ENCODE measurements around the gene FOXO6.

The FOXO6 gene

DNA sequence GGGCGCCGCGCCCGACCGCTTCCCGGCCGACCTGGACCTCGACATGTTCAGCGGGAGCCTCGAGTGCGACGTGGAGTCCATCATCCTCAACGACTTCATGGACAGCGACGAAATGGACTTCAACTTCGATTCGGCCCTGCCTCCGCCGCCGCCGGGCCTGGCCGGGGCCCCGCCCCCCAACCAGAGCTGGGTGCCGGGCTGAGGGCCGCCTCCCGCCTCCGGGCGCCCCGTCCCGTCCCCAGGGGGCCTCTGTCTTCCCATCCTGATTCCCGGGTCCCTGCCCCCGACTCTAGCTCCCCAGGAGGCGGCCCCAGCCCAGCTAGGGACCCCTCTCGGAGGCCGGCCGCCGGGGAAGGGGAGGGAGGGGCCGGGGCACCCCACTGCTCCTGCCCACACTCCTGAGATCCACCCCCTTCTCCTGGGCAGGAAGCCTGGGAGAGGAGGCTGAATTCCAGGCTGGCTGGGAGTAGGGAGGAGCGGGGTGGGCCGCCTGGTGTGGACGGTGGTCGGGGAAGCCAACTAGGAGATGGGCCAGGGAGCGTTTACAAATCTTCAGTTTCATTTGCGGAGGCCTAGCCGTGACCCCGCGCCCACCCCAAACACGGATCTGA lies 21.4 kb downstream of the FOXO6 start:
- no peak for DNase-seq (ENCODE audit: low read depth in 2 of 2)

DNA sequence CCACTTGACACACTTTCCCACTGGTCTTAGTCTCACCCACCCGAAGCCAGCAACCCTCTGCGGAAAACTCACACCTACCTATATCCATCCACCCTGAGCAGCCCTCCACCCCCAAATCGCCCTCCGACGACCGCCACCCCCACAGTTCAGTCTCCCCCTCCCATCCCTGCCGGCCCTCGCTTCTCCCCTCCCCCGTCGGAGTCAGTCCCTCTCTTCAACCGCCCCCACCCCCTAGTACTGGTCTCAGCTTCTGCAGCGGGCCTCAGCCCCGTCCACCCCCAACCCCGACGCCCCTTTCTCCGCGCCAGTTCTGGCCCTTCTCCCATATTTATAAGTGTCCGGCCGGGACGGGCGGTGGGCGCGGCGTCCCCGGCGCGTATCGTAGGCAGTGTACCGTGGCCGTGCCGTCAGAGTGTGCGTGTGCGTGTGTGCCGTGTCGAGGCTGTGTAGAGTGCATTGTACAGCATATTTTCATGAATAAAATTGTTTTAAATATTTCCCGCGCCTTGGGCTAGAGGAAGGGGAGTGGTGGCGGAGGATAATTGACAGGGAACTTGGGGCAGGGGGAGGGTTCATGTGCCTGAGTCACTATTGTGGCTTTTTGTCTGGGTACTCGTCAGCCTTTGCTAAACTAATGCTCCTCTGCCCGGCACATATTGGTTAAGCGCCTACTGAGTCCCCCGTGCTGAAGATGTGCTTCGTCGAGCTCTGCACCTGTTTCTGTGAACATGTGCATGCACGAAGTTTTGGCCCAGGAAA lies 22.0 kb downstream of the FOXO6 start:
- DNase-seq (ENCODE audit: low read depth in 2 of 2), result no peak

DNA sequence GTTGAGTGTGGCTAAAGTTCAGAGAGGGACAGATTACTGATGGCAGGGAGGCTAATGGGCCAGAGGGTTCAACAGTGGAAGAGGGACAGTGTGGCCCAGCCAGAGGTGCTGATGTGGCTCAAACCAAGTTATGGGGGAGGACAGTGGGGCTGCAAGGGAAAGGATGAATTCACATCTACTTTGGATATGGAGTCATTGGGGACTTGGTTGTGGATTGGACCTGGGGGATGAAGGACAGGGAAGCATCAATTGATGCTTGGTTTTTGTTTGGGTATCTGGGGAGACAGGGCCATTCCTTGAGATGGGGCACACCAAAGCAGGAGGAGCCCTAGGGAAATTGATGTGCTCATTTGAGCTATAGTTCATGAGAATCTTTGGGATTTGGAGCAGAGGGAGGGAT lies 23.3 kb downstream of the FOXO6 start:
- DNase-seq (ENCODE audit: low read depth in 2 of 2), result no peak

DNA sequence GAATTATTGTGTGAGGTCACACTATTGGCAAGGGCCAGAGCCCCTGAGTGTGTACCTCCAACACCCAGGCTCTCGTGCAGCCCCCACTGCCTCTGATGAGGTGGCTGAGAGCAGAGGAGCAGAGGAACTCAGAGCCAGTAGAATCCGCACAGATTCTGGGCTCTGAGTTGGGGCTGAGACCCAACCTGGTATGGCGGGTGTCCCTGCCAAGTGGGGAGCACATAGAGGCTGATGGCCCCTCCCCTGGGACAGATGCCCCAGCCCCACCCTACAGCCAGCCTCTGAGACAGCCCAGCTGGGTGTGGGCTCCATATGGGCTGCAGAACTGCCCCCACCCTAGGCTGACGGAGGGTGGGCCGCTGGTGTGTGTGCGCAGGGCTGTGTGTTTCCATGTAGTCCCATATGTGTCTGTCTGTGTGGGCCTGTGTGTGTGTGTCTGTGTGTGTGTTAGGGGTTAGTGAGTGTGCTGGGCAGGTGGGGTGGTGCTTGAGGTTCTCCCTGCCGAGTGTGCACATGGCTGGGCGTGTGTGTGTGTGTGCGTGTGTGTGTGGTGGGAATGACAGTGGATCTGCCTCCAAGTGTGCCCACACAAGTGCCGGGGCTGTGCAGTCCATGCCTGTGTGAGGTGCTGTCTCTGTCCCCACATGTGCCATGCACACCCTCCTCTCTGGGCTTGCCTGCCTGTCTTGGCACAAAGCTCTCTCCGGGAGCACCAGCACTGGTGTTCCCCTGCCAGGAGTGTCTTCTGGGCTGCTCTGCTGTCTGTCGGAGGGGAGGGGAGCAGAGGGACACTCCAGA lies 24.4 kb downstream of the FOXO6 start:
- DNase-seq (ENCODE audit: low read depth in 2 of 2), result no peak

DNA sequence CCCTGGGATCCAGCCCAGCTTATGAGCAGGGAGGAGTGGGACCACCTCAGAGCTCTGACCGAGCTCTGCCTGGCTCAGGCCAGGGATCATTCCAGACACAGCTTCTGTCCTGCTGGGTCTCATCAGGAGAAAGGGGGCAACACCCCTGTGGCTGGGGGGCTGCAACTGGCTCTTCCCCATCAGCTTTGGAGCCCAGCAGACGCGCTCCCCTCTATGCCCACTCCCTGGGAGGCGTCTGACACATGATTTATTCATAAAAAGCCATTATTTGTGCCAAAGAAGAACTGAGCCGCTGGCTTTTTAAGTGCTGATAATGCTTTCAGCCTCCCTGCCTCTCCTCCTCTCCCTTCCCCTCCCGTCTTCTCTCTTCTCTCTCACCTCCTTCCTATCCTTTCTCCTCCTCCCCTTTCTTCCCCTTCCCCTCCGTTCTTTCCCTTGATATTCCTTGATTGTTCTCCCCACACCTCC lies 25.0 kb downstream of the FOXO6 start:
- DNase-seq (ENCODE audit: low read depth in 2 of 2), result no peak

DNA sequence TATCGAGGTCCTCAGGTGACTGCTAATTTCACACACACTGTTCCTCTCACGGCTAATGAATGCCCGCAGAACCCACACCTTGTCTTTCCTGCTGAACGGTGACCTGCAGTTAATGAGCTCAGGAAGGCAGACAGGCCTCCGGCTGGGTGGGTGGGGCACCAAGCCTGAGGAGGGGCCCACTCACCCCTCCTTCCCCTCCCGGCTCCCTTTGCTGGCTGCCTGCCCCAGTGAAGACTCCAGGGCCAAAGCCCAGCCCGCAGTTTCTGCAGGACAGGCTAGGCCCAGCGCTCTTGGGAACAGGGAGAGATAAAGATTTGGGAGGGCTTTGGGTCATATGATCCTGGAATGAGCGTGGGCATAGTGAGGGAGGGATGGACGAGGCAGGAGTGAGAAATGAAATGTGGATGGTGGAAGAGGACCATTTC lies 26.4 kb downstream of the FOXO6 start:
- DNase-seq (ENCODE audit: low read depth in 2 of 2), result peak; percentile 21 to 22

DNA sequence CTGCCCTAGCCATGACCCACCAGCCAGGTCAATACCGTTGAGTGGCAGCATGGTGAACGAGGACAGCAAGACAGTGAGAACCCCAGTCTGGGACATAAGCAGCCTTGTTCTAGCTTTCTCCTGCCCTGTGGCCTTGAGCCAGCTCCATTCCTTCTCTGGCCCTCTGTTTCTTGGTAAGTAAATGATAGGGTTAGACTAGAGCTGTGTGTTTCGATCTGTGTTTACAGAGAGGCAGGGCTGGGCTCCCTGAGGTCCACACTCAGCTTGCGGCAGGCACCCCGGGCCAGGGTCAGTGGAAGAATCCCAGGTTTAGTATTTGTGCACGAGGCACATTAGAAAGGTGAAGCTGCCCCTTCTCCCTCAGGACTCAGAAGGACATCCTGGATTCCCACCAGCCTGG lies 27.3 kb downstream of the FOXO6 start:
- no peak for DNase-seq (ENCODE audit: low read depth in 2 of 2)

DNA sequence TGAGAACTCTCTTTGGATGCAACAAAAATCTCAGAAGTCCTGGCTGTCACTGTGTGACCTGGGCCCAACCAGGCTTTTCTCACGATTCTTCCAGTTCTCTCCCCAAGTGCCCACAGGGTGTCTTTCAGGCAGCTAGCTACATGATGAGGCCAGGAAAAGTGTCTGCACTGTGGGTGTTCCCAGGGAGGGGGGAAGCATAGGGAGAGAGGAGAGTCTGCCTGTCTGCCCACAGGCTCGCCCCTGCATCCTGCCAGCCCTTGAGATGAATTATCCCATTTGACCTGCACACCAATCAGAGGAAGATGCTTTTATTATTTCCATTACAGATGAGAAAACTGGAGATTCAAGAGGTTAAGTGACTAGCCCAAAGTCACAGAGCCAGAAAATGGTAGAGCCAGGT lies 27.8 kb downstream of the FOXO6 start:
- no peak for DNase-seq (ENCODE audit: low read depth in 2 of 2)

DNA sequence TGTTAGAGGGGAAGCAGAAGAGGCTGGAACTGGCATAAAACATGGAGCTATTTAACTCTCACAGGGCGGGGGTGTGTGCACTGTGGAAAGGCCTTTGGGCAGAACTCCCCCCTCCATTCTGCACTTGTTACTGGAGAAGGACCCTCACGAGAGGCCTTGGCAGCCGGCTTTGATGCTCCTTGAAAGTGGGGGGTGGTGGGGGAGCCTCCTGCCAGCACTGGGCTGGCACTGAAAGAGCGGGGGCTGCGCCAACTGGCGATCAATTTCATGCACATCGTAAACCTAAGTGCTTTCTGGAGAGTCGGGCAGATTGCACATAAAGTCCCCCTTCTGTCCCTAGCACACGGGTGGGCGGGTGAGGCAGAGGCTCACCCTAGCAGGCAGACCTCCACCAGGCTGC lies 28.9 kb downstream of the FOXO6 start:
- no peak for DNase-seq (ENCODE audit: low read depth in 2 of 2)

DNA sequence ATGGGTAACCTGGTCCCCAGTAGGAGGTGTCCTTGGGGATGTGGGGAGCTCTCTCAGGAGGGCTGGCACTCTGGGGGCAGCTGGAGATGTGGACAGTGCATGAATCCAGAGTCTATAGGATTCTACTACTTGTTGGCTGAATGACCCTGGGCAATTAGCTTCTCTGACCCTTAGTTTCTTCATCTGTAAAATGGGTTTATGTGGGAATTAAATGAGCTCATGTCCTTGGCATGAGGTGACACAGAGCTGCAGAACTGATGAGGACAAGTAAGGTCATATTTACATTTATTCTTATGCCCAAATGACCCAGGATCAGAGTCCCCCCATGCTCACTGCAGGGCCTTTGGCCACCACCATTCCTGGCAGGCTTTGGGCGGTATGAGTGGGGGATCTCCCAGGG lies 29.3 kb downstream of the FOXO6 start:
- DNase-seq (ENCODE audit: low read depth in 2 of 2), result no peak

DNA sequence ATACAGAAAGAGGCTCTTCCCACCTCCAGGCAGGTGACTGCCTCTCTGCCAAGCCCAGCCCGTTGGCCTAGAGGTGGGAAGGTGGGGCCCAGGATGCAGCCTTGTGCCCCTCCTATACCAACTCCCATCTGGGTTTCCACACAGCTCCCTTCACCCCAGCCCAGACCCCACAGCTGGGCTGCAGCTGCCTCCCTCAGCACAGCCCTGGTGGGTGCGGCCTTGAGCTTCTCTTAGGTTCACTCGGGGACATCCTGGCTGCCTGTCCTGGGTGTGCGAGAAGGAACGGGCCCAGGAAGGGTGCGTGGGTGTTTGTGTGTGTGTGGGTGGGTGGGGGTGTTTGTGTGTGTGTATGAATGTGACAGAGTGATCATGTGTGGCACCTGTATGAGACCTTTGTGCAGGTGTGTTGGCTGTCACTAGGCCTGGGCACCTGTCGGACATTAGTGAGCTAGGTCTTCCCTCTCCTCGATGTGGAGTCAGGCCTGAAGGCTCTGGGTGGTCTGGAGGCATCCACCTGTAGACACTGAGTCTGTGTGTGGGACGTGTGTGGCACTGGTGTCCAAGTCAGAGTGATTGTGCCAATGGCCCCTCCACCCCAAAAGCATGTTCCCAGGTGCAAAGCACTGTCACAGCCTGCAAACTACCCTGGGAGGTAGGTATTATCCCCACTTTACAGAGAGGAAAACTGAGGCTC lies 30.7 kb downstream of the FOXO6 start:
- no peak for DNase-seq (ENCODE audit: low read depth in 2 of 2)

DNA sequence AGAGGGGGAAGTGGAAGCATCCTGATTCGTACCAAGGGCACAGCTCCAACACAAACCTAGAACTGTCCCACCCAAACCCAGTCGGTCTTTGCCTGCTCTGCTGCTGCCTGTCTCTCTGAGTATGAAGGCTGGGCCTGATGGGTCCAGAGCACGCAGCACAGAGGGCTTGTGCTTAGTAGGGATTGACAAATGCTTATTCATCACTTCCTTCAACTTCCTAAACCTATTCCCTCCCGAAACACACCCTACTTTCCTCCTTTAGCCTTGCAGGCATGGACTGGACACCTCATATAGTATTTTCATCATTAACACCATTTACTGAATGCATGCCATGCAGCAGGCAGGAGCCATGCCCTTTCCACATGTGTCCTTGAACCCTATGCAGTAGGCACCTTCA lies 31.3 kb downstream of the FOXO6 start:
- DNase-seq (ENCODE audit: low read depth in 2 of 2), result no peak

DNA sequence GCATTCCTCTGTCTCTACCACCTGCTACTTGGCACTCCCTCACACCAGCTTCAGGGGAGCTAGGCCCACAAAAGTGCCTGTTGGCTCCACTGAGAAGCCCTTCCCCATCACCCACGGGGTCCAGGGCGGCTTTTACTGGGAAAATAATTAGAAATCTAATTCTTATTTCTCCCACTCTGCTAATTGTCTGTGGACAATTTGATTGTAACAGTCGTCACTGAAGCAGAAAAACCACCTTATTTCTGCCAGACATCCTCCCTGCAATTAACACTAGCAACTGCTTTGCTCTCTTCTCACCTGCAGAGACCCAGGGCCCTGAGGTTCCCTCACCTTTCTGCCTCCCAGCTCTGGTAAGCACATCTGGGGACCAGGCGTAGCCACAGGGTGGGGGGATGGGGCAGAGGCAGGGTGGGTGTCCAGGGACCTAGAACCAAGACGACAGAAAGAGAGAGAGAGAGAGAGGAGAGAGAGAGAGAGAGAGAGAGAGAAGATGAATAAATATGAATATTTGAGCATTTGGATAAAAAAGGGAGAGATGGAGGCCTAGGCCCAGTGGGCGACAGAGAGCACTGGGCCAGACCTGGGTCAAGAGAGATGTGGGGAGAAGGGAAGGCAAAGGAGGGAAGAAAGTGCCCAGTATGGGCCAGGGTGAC lies 32.6 kb downstream of the FOXO6 start:
- DNase-seq (ENCODE audit: low read depth in 2 of 2), result no peak

DNA sequence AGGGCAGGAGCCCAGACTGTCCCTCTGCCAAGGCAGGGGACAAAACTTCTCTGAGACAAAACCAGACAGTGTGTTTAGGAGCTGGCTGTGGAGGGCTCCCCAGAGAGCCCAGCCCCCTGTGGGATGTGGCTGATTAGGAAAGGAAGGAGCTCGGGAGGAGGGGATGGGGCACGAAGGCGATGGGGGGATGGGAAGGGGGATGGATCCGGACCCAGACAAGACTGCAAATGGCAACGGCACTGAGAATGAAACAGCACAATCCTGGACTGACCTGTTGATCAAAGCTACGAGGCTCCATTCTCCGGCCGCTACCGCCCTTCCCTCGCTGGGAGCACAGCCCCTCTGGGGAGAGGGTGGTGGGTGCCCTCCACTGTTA lies 33.1 kb downstream of the FOXO6 start:
- DNase-seq (ENCODE audit: low read depth in 2 of 2), result no peak

DNA sequence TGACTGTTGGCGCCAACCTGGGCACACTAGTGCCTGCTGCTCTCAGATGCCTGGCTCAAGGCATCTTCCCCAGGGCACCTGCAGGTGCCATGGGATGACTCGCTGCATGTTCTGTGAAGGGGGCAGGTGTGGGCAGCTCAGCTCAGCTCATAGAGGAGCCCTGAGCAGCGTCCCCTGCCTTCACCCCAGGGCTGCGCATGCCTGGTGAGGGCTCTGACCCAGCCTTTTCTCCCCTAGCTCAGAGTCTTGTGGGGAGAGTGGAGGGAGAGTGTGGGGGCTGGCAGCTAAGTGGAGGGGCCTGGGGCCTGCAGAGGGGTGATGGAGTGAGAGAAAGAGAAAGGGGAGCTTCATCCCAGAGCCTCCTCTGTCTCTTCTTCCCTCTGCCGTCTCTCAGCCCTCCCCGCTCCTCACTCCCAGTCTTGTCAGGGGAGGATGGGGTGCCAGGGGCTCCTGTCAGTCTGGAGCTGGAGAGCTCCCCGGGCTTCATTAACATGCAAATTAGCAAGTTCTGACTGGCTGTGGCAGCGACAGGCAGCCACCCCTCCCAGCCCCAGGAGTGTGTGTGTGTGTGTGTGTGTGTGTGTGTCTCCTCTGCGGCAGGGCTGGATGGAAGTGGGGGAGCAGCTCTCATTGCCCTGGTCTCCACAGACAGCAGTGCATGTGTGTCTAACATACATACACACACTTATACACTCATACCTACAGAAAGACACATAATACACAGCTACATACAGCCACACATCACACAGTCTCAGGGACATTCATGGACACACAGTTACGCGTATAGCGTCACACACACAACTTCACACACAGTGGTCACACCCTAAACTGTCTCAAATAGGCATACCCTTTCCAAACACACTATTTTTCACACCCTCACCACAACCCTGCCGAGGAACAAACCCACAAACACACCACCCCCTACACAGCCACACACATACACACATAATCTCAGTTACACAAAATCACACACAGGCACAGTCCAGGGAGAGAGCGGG lies 34.0 kb downstream of the FOXO6 start:
- no peak for DNase-seq (ENCODE audit: low read depth in 2 of 2)

DNA sequence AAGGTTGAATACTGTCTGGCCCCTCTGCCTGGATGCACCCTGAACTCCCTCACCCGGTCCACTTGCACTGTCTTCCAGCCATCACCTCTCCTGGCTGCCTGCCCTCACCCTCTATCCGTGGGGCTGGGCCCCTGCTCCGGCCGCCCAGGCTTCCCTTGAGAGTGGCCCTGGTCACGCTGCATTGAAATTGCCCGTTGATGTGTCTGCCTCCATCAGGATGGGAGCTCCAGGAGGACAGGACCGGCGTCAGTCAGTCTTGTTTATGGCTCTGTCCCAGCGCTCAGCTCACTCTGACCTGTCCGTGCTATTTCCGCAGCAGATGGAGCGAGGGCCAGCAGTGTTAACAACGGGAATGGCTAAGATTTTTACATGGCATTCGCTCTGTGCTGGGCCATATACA lies 34.9 kb downstream of the FOXO6 start:
- no peak for DNase-seq (ENCODE audit: low read depth in 2 of 2)

DNA sequence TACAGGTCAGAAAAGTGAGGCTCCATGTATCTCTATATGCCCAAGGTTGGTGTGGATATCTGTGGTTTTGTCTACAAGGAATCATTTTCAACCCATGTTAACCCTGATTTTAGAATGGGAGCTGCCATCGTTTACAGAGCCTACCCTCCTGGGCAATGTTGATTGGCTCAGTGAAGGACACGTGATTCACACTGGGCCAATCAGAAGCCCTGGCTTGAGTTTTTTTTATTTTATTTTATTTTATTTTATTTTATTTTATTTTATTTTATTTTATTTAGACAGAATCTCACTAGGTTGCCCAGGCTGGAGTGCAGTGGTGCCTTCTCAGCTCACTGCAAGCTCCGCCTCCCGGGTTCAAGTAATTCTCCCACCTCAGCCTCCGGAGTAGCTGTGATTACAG lies 35.8 kb downstream of the FOXO6 start:
- DNase-seq (ENCODE audit: low read depth in 2 of 2), result no peak

DNA sequence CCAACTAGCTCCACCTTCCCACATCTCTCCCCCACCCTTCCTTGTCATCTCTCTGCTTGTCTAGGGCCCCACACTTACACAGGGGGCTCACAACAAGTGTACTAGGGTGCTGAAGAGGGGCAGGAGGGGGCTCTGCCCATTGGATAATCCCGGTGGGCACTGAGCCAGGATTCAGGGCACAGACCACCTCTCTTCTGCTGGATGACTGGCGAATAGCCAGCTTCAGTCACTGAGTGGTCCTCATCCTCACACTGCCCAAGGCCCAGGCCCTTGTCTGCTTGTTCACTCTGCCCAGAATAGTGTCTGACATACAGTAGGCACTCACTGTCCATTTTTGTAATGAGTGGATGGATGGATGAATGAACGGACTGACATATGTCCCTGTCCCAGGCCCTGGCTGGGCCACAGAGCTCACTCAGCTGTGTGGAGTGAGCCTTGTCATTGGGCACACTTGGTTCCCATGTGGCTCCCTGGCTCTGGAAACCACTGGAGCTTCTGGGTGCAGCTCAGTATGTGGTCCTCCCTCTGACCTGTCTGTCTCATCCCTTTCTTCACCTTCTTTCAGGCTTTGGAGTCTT lies 36.6 kb downstream of the FOXO6 start:
- DNase-seq (ENCODE audit: low read depth in 2 of 2), result no peak

DNA sequence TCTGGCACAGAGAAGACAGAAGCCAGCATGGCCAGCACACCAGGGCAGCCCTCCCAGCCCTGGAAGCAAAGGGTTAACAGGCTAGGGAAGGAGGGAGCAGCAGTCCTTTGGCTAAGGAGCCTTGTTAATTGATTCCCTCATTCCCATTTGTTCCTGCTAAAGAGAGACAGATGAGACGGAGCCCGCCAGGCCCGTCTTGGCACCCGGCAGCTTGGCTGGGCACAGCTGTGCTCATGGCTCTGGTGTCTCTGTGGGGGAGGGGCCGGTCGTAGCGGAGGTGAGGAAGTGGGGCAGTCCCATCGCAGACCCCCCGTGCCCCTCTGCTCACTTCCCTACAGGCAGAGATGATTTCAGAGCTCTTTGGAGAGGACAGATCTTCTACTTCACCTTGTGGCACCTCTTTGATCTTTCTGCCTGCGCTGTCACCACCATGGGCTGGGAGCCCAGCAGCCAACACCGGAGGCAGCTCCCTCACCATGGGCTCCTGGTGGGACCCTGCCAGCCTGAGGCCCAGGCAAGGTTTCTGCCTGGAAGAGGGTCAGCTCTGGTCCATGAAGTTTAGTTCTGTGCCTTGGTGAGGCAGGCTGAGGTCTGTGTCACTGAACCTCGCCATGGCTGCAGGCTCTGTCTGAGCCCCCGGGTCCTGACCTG lies 38.0 kb downstream of the FOXO6 start:
- no peak for DNase-seq (ENCODE audit: low read depth in 2 of 2)

DNA sequence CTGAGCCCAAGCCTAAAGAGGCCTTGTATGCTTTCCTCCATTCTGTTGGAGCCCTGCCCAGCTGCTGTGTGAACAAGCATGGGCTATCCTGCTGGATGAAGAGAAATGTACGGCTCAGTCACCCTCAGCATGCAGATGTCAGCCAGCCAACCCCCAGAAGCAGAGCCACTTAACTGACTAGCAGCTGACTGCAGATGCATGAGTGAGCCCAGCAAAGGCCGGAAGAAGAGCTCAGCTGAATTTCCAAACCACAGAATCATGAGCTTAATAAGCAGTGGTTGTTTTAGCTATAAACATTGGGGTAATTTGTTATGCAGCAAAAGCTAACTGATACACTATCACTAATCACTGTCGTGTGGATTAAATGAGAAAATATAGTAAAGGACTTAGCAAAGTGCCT lies 39.0 kb downstream of the FOXO6 start:
- DNase-seq (ENCODE audit: low read depth in 2 of 2), result no peak
